Smooth muscle cell (in vitro differentiated cells): Measurements from ENCODE around the gene SYT1. TPM values are rescaled to one million over a fixed set of nuclear protein-coding genes. Genes with fewer than 3 reads are reported as not detected.

Experiments
- DNase-seq: peaks from one replicate; lab custom pipeline; 2025; ENCODE audit not compliant: unreplicated experiment; lab: John Stamatoyannopoulos, UW
- H2AFZ ChIP-seq: fragments of 200-600 bp; sonication (generic); 2 replicates; pipeline ENCODE4 v1.6.0; 2016; ENCODE audit warnings: antibody characterized with exemption, low read depth, mild to moderate bottlenecking
- H3F3A ChIP-seq: fragments of 200-600 bp; sonication (generic); 2 replicates; pipeline ENCODE4 v1.6.0; 2017; ENCODE audit warnings: antibody characterized with exemption, low read depth
- H3K27ac ChIP-seq: fragments of 200-600 bp; sonication (generic); 2 replicates; pipeline ENCODE4 v1.5.1; 2016; ENCODE audit warnings: low read depth, mild to moderate bottlenecking
- H3K27me3 ChIP-seq: fragments of 200-600 bp; sonication (generic); 2 replicates; pipeline ENCODE4 v1.6.1; 2016; ENCODE audit warnings: low read depth, mild to moderate bottlenecking
- H3K36me3 ChIP-seq: fragments of 200-600 bp; sonication (generic); 2 replicates; pipeline ENCODE4 v1.5.1; 2016; ENCODE audit warnings: low read depth
- H3K4me1 ChIP-seq: fragments of 200-600 bp; sonication (generic); 2 replicates; pipeline ENCODE4 v1.5.1; 2016; ENCODE audit warnings: low read depth
- H3K4me2 ChIP-seq: fragments of 200-600 bp; sonication (generic); 2 replicates; pipeline ENCODE4 v1.6.0; 2016; ENCODE audit warnings: mild to moderate bottlenecking
- H3K4me3 ChIP-seq: fragments of 200-600 bp; sonication (generic); 2 replicates; pipeline ENCODE4 v1.5.1; 2016; ENCODE audit warnings: mild to moderate bottlenecking
- H3K79me2 ChIP-seq: fragments of 200-600 bp; sonication (generic); 2 replicates; pipeline ENCODE4 v1.6.0; 2016; ENCODE audit warnings: low read depth, mild to moderate bottlenecking
- H3K9ac ChIP-seq: fragments of 200-600 bp; sonication (generic); 2 replicates; pipeline ENCODE4 v1.6.0; 2016; ENCODE audit warnings: low read depth
- H3K9me3 ChIP-seq: fragments of 200-600 bp; sonication (generic); replicated peaks from 2 replicates; pipeline ENCODE4 v1.5.1; 2016; ENCODE audit warnings: low read depth
- H4K20me1 ChIP-seq: fragments of 200-600 bp; sonication (generic); 2 replicates; pipeline ENCODE4 v1.6.0; 2016; ENCODE audit warnings: low read depth
- CTCF ChIP-seq: fragments of 200-600 bp; sonication (generic); IDR thresholded peaks from 2 replicates; pipeline ENCODE4 v1.5.1; 2017; ENCODE audit warnings: borderline replicate concordance, mild to moderate bottlenecking, antibody characterized with exemption; ENCODE audit not compliant: insufficient read depth, poor library complexity, severe bottlenecking
- WGBS: methylation state at CpG from one replicate; pipeline ENCODE4 v1.1.7; 2016; ENCODE audit warnings: low lambda C conversion rate; 5-methylcytosine and 5-hydroxymethylcytosine counted together
- polyA plus RNA-seq: library from polyadenylated mRNA; unstranded; fragments of >200 nt; fragmentation: Nextera tagmentation; extraction: Ambion mirVana; gene quantifications from 2 replicates; pipeline ENCODE4 v1.2.1, GENCODE V29; 2016
- total RNA-seq: library from RNA; depleted of rRNA; stranded (reverse); fragments of >200 nt; gene quantifications from 2 replicates; pipeline ENCODE4 v1.2.3, GENCODE V29; 2014

SYT1 gene
- total and polyA plus RNA-seq, 2 experiments from 2014 or later: 5.2 to 10.2 TPM

GRCh38 chr12:79143803-79144202, 279.2 kb downstream of the SYT1 start:
- DNase-seq: no peak
- Histone ChIP-seq H3K79me2 (no peaks in the 10 kb centered on the region), H4K20me1 (no peaks in the 10 kb centered on the region), H3K36me3 (no peaks in the 10 kb centered on the region), H3K9ac (no peak overlapping the region), H3K9me3 (no peaks in the 10 kb centered on the region), H3K4me3 (no peak overlapping the region), H2AFZ (no peak overlapping the region), H3K4me1 (no peaks in the 10 kb centered on the region), H3F3A (no peaks in the 10 kb centered on the region), H3K27me3 (no peaks in the 10 kb centered on the region), H3K4me2 (no peak overlapping the region), H3K27ac (no peak overlapping the region)
- no peak for TF ChIP-seq CTCF
- WGBS: 73% methylated on average over 2 of the region's 2 CpGs

- TF ChIP-seq CTCF: no peak
- no peak for DNase-seq
- WGBS: 93% methylated on average over 2 of the region's 2 CpGs
Measured at GRCh38 chr12:79151956-79152355, 287.4 kb downstream of the SYT1 start.

GRCh38 chr12:79155683-79156082, 291.1 kb downstream of the SYT1 start:
- Histone ChIP-seq H3K27ac (no peak overlapping the region), H3K4me3 (no peak overlapping the region), H3K79me2 (no peaks in the 10 kb centered on the region), H3K4me1 (no peaks in the 10 kb centered on the region), H3K4me2 (no peak overlapping the region), H3K9me3 (no peaks in the 10 kb centered on the region), H3K27me3 (no peaks in the 10 kb centered on the region), H3F3A (no peaks in the 10 kb centered on the region), H2AFZ (no peak overlapping the region), H3K9ac (no peak overlapping the region), H3K36me3 (no peaks in the 10 kb centered on the region), H4K20me1 (no peaks in the 10 kb centered on the region)
- 90% methylated on average over 3 of the region's 3 CpGs for WGBS
- TF ChIP-seq CTCF: no peak
- DNase-seq: no peak

More at GRCh38 chr12:79151956-79152355, 287.4 kb downstream of the SYT1 start:
- Histone ChIP-seq H3K4me3 (no peak overlapping the region), H3K4me1 (no peaks in the 10 kb centered on the region), H3K27me3 (no peaks in the 10 kb centered on the region), H3K9ac (no peak overlapping the region), H3K27ac (no peak overlapping the region), H3K4me2 (no peak overlapping the region), H3F3A (no peaks in the 10 kb centered on the region), H3K9me3 (no peaks in the 10 kb centered on the region), H3K79me2 (no peaks in the 10 kb centered on the region), H3K36me3 (no peaks in the 10 kb centered on the region), H2AFZ (no peak overlapping the region), H4K20me1 (no peaks in the 10 kb centered on the region)

GRCh38 chr12:79156846-79157463, 292.4 kb downstream of the SYT1 start:
- Histone ChIP-seq H3K36me3 (no peaks in the 10 kb centered on the region), H4K20me1 (no peaks in the 10 kb centered on the region), H3K4me1 (no peaks in the 10 kb centered on the region), H3K9me3 (no peaks in the 10 kb centered on the region), H3K4me3 (no peak overlapping the region), H3K4me2 (no peak overlapping the region), H3K9ac (no peak overlapping the region), H2AFZ (no peak overlapping the region), H3F3A (no peaks in the 10 kb centered on the region), H3K79me2 (no peaks in the 10 kb centered on the region), H3K27me3 (no peaks in the 10 kb centered on the region), H3K27ac (no peak overlapping the region)
- no peak for TF ChIP-seq CTCF
- DNase-seq: no peak
- 96% methylated on average over 6 of the region's 6 CpGs for WGBS
